ENCODE results near the gene RHOB.

RHOB gene

GRCh38 chr2:20472569-20472968 lies 25.7 kb downstream of the RHOB start:
- no peak for DNase-seq

- DNase-seq, result no peak
These were observed 26.3 kb downstream of the RHOB start for GRCh38 chr2:20473128-20473527.

GRCh38 chr2:20474757-20475566 lies 28.1 kb downstream of the RHOB start:
- DNase-seq, result no peak

GRCh38 chr2:20475567-20475952 lies 28.7 kb downstream of the RHOB start:
- DNase-seq, result no peak

GRCh38 chr2:20476481-20476880 lies 29.6 kb downstream of the RHOB start:
- DNase-seq, result no peak

- no peak for DNase-seq
These were observed 30.1 kb downstream of the RHOB start for GRCh38 chr2:20476950-20477349.

GRCh38 chr2:20478961-20479360 lies 32.1 kb downstream of the RHOB start:
- DNase-seq, result peak in 2 of 56 donors; percentile 23 to 40

- no peak for DNase-seq
These were observed 33.0 kb downstream of the RHOB start for GRCh38 chr2:20479835-20480234.

- DNase-seq, result no peak
These were observed 34.0 kb downstream of the RHOB start for GRCh38 chr2:20480913-20481312.

GRCh38 chr2:20481798-20482405 lies 35.0 kb downstream of the RHOB start:
- DNase-seq, result no peak

- no peak for DNase-seq
These were observed 35.9 kb downstream of the RHOB start for GRCh38 chr2:20482725-20483124.

- DNase-seq, result peak in 33 of 56 donors; percentile 17 to 76 (median 38)
These were observed 36.5 kb downstream of the RHOB start for GRCh38 chr2:20483194-20483895.

- no peak for DNase-seq
These were observed 37.3 kb downstream of the RHOB start for GRCh38 chr2:20484034-20484617.

- DNase-seq, result no peak
These were observed 38.1 kb downstream of the RHOB start for GRCh38 chr2:20484810-20485611.

- DNase-seq, result no peak
These were observed 38.9 kb downstream of the RHOB start for GRCh38 chr2:20485612-20486388.

GRCh38 chr2:20486571-20486970 lies 39.7 kb downstream of the RHOB start:
- DNase-seq, result no peak

- DNase-seq, result no peak
These were observed 40.1 kb downstream of the RHOB start for GRCh38 chr2:20487030-20487391.

- DNase-seq, result no peak
These were observed 40.7 kb downstream of the RHOB start for GRCh38 chr2:20487392-20488174.

GRCh38 chr2:20488201-20488641 lies 41.3 kb downstream of the RHOB start:
- no peak for DNase-seq

GRCh38 chr2:20488782-20489181 lies 41.9 kb downstream of the RHOB start:
- DNase-seq, result no peak
